DMS 273 (cell line): ENCODE results near the gene VSIG8.

Experiments used
- DNase-seq: peaks from one replicate; lab custom pipeline; 2025; ENCODE audit not compliant: unreplicated experiment; lab: John Stamatoyannopoulos, UW

VSIG8 gene

GRCh38 chr1:159859767-159860322, 2.6 kb downstream of the VSIG8 start:
- no peak for DNase-seq

DNA sequence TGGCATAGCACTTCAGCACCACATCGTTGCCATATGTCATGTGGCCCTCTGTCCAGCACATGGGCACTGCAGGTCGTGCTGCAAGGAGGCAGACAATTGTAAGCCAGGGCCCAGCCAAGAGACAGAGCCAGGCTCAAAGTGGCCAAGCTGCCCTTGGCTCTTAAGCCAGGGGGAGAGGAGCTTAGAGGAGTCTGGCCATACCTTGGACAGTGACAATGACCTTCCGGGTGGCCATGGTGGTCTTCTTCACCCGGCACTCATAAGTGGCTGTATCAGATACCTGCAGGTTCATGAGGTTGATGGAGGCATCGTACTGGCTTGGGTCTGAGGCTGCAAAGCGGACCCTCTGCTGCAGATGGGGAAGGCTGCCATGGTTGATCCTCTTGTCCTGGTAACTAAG, 4.6 kb downstream of the VSIG8 start:
- no peak for DNase-seq

DNA sequence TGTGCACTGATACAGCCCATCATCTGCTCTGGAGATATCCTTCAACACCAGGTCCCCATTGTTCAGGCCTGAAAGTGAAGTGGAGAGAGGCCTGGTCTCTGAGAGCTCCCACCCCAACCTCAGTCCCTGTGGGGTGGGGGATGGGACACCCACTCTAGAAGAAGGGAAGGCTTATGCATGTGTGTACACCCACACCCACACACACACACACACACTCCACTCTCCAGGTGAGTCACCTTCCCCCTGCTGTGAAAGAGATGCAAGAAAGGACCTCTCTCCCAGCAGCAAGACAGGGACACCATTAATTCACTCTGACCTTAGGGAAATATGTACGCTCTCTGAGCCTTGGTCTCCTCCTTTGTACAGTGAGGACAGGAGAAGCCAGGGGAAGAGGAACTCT, 5.9 kb downstream of the VSIG8 start:
- DNase-seq = no peak

- no peak for DNase-seq
Observed at GRCh38 chr1:159855709-159856108, 6.7 kb downstream of the VSIG8 start.

GRCh38 chr1:159854693-159855192, 7.7 kb downstream of the VSIG8 start:
- DNase-seq = peak; percentile 79

DNA sequence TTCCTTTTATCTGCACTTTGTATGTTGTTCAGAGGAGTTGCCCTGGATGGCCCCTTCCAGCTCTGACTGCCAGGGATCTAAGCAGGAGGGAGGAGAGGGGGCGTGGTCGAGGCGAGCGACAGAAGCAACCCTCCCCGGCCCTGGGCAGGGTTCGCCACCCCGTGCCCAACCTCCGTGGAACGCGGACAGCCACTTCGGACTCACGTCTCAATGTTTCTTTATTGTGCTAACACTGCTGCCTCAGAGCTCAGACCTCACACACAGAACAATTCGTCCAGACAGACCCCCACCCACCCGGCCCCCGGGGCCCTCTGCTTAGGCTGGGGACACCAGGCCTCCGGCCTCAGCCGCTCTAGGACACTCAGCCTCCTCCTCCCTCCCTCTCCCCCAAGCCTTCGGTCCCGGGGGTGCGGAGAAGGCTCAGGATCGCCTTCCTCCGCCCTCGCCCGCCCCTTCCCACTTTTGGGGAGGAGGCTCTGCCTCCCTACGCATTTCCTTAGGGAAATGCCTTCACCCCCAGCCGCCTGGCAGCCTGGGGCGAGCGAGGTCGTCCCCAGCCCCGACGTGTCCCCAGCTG, 8.3 kb downstream of the VSIG8 start:
- peak; percentile 70 for DNase-seq

GRCh38 chr1:159853417-159854115, 8.9 kb downstream of the VSIG8 start:
- no peak for DNase-seq

DNA sequence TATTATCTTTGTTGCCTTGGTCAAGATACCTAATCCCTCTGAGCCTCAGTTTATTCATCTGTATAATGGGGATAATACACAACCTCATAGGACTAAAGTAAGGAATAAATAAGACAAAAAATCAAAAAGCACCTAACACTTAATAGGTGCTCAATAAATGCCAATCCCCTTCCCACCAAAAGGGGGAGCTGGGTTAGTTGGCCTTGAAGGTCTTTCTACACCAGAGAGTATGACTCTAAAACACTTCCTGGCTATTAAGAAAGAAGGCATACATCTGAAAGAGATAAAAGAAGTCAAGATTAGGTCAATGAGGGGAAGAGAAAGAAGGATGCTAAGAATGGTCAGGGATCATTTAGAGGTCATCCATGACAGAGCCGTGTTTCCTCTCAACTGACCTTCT, 11.1 kb downstream of the VSIG8 start:
- no peak for DNase-seq

- no peak for DNase-seq
Observed at GRCh38 chr1:159849626-159850366, 12.7 kb downstream of the VSIG8 start.

DNA sequence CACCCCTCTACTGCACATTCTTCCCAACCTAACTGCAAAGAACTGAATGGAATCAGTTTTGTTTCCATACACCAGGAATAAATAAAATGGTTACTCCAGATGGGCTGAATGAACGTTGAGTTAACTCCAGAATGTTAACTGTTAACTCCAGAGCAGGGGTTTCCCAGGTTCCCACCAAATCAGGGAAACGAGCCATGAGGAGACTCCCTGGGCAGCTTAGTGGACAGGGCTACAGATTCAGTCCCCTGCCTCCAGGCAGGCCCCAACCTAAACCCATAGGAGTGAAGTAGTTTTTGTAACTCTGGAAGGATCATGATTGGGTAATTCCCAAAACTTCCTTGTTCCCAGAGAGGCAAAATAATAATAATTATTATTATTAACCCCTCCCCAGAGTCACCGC, 14.1 kb downstream of the VSIG8 start:
- no peak for DNase-seq

DNA sequence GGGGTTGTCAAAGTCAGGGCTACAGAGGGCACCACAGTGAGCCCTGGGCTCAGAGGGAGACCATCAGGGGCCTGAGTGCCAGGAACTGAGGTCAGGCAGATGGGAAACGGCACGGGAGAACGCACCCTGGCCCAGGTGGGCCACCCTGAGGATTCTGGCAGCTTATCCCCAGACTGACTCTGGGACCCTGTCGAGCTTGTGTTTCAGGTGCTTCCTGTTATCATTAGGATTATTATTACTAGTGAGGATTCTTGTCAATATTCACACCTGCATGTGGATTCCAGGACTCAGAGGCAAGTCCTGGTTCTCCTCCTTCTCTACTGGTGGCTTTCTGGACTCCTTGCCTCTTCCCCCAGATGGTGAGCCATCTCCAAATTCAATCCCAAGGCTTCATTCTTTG, 15.2 kb downstream of the VSIG8 start:
- DNase-seq = no peak

- DNase-seq = no peak
Observed at GRCh38 chr1:159845751-159846629, 16.5 kb downstream of the VSIG8 start.

- no peak for DNase-seq
Observed at GRCh38 chr1:159843459-159843858, 19.0 kb downstream of the VSIG8 start.

DNA sequence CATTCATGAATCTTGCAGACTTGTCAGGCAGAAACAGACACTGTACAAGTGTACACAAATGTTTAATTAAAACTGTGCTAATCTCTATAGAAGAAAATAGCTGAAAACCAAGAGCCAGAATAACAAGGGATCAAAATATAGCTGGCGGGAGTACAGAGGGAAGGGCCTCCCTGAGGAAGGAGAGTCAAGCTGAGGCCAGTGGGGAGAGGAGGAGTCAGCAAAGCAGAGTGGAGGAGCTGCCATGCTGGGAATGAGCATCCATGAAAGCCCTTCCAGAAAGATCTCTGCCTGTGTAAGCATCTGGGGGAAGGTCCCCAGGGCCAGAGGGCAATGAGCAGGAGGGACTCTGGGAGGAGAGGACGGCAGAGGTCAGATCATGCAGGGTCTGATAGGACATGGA, 20.7 kb downstream of the VSIG8 start:
- DNase-seq = no peak

- DNase-seq = no peak
Observed at GRCh38 chr1:159839116-159839849, 23.2 kb downstream of the VSIG8 start.

GRCh38 chr1:159838715-159839114, 23.7 kb downstream of the VSIG8 start:
- DNase-seq = no peak

GRCh38 chr1:159835862-159836525, 26.5 kb downstream of the VSIG8 start:
- peak; percentile 38 for DNase-seq

GRCh38 chr1:159835356-159835755, 27.1 kb downstream of the VSIG8 start:
- DNase-seq = no peak

- DNase-seq = no peak
Observed at GRCh38 chr1:159832309-159832708, 30.1 kb downstream of the VSIG8 start.
